Neural cell (in vitro differentiated cells): ENCODE results near the gene BTBD17. TPM values are rescaled to one million over a fixed set of nuclear protein-coding genes. Genes with fewer than 3 reads are reported as not detected.

ENCODE experiments used
- H2AFZ ChIP-seq: fragments of 200-600, 300-800 bp; sonication (generic), shearing (Covaris generic); 2 replicates; pipeline ENCODE4 v1.6.0; 2014; ENCODE audit warnings: low read depth, mild to moderate bottlenecking, antibody characterized with exemption, low read length, moderate library complexity
- H3F3A ChIP-seq: fragments of 200-600 bp; shearing (Covaris generic); 2 replicates; pipeline ENCODE4 v1.6.1; 2016; ENCODE audit warnings: mild to moderate bottlenecking, moderate library complexity, mixed read lengths, antibody characterized with exemption, low read length; ENCODE audit not compliant: insufficient read depth, poor library complexity, severe bottlenecking
- H3K27ac ChIP-seq: fragments of 200-600, 300-800 bp; sonication (generic), shearing (Covaris generic); 2 replicates; pipeline ENCODE4 v1.5.1; 2014; ENCODE audit warnings: mild to moderate bottlenecking, low read length, moderate library complexity
- H3K27me3 ChIP-seq: fragments of 300-800, 200-600 bp; sonication (generic), shearing (Covaris generic); 2 replicates; pipeline ENCODE4 v1.6.0; 2014; ENCODE audit warnings: mild to moderate bottlenecking, low read depth, low read length, moderate library complexity; ENCODE audit not compliant: insufficient read depth
- H3K36me3 ChIP-seq: fragments of 300-800, 200-600 bp; sonication (generic), shearing (Covaris generic); 2 replicates; pipeline ENCODE4 v1.5.1; 2014; ENCODE audit warnings: mild to moderate bottlenecking, antibody characterized with exemption, low read length, moderate library complexity; ENCODE audit not compliant: insufficient read depth
- H3K4me2 ChIP-seq: fragments of 300-800, 200-600 bp; sonication (generic), shearing (Covaris generic); 2 replicates; pipeline ENCODE4 v1.6.0; 2014; ENCODE audit warnings: mild to moderate bottlenecking, low read length
- H3K4me3 ChIP-seq: fragments of 300-800, 200-600 bp; sonication (generic), shearing (Covaris generic); 2 replicates; pipeline ENCODE4 v1.5.1; 2014; ENCODE audit warnings: mild to moderate bottlenecking, low read length, moderate library complexity
- H3K79me2 ChIP-seq: fragments of 200-600 bp; shearing (Covaris generic); replicated peaks from 2 replicates; pipeline ENCODE4 v1.6.0; 2014; ENCODE audit warnings: mild to moderate bottlenecking, low read length, moderate library complexity; ENCODE audit not compliant: insufficient read depth
- H3K9ac ChIP-seq: fragments of 300-800, 200-600 bp; sonication (generic), shearing (Covaris generic); 2 replicates; pipeline ENCODE4 v1.6.1; 2016; ENCODE audit warnings: mild to moderate bottlenecking, low read length, mixed read lengths
- H3K9me2 ChIP-seq: fragments of 200-600 bp; shearing (Covaris generic); 2 replicates; pipeline ENCODE4 v1.6.1; 2016; ENCODE audit warnings: mild to moderate bottlenecking, low read length, mixed read lengths; ENCODE audit not compliant: insufficient read depth
- H3K9me3 ChIP-seq: fragments of 200-600, 300-800 bp; sonication (generic), shearing (Covaris generic); 2 replicates; pipeline ENCODE4 v1.6.1; 2016; ENCODE audit warnings: mild to moderate bottlenecking, mixed run types, low read length, moderate library complexity, mixed read lengths
- H4K20me1 ChIP-seq: fragments of 200-600 bp; shearing (Covaris generic); 2 replicates; pipeline ENCODE4 v1.6.1; 2016; ENCODE audit warnings: mild to moderate bottlenecking, mixed run types; ENCODE audit not compliant: insufficient read depth
- EP300 ChIP-seq: fragments of 450-650 bp; conservative IDR thresholded peaks from 2 replicates; pipeline ENCODE4 v1.6.1; 2014; ENCODE audit warnings: antibody characterized with exemption, mild to moderate bottlenecking, moderate library complexity; ENCODE audit not compliant: poor library complexity, severe bottlenecking
- EZH2 ChIP-seq: fragments of 200-600, 300-800 bp; shearing (Covaris generic), sonication (generic); IDR thresholded peaks from 2 replicates; pipeline ENCODE4 v1.6.1; 2014; ENCODE audit warnings: antibody characterized with exemption, low read length, borderline replicate concordance, mild to moderate bottlenecking; ENCODE audit not compliant: insufficient read depth, poor library complexity, severe bottlenecking
- MXI1 ChIP-seq: fragments of 450-650 bp; conservative IDR thresholded peaks from 2 replicates; pipeline ENCODE4 v1.6.1; 2014; ENCODE audit warnings: antibody characterized with exemption, mild to moderate bottlenecking; ENCODE audit not compliant: poor library complexity, severe bottlenecking
- POLR2AphosphoS5 ChIP-seq: IDR thresholded peaks from 2 replicates; pipeline ENCODE4 v1.6.1; 2012
- RAD21 ChIP-seq: fragments of 450-650 bp; conservative IDR thresholded peaks from 2 replicates; pipeline ENCODE4 v1.6.1; 2014; ENCODE audit warnings: antibody characterized with exemption, mild to moderate bottlenecking, moderate library complexity
- SMC3 ChIP-seq: fragments of 450-650 bp; conservative IDR thresholded peaks from 2 replicates; pipeline ENCODE4 v1.6.1; 2014; ENCODE audit warnings: antibody characterized with exemption, mild to moderate bottlenecking, moderate library complexity; ENCODE audit not compliant: poor library complexity
- TAF1 ChIP-seq: IDR thresholded peaks from 2 replicates; pipeline ENCODE4 v1.6.1; 2012; ENCODE audit warnings: low read depth
- polyA plus RNA-seq: library from polyadenylated mRNA; depleted of rRNA; stranded (reverse); fragments of >200 nt; gene quantifications from 2 replicates; pipeline ENCODE4 v1.2.3, GENCODE V29; 2014
- TF ChIP-seq, protein P1 (sequence below): fragments of 450-650 bp; IDR thresholded peaks from 2 replicates; pipeline ENCODE4 v1.5.1; 2014; ENCODE audit warnings: antibody characterized with exemption, mild to moderate bottlenecking, moderate library complexity; ENCODE audit not compliant: poor library complexity, severe bottlenecking
- TF ChIP-seq, protein P2 (sequence below): IDR thresholded peaks from 2 replicates; pipeline ENCODE4 v1.6.1; 2012; ENCODE audit warnings: borderline replicate concordance

The BTBD17 gene
- polyA plus RNA-seq, 1 donor from 2014 or later: 5.3 TPM

DNA sequence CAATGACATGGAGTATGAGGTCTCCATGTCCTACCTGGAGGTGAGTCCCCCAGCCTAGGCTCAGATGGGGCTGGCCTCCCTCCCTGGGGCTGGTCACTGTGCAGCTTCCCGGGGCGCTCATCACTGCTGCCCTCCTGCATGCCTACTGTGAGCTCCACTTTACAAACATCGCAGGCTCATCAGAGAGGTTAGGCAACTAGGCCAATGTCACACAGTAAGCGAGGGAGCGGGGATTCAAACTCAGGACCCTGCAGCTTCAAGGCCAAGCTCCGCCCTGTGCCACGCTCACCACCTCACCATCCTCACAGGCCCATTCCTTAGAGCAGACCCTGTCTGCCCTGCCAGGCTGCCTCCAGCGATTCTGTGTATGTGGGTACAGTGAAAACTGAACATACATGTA lies 18.5 kb downstream of the BTBD17 start:
- no peaks in the 10 kb centered on the region for H3F3A ChIP-seq
- no peak overlapping the region for H3K27ac ChIP-seq
- H3K79me2 ChIP-seq: no peaks in the 10 kb centered on the region
- H3K4me2 ChIP-seq: no peak overlapping the region
- no peaks in the 10 kb centered on the region for H3K9me2 ChIP-seq
- no peaks in the 10 kb centered on the region for H4K20me1 ChIP-seq
- no peaks in the 10 kb centered on the region for H3K9me3 ChIP-seq
- TF ChIP-seq RAD21 (no peak), EP300 (no peak), MXI1 (no peak), TAF1 (no peak), POLR2AphosphoS5 (no peak), SMC3 (no peak), EZH2 (no peak)
- TF ChIP-seq, protein P1, sequence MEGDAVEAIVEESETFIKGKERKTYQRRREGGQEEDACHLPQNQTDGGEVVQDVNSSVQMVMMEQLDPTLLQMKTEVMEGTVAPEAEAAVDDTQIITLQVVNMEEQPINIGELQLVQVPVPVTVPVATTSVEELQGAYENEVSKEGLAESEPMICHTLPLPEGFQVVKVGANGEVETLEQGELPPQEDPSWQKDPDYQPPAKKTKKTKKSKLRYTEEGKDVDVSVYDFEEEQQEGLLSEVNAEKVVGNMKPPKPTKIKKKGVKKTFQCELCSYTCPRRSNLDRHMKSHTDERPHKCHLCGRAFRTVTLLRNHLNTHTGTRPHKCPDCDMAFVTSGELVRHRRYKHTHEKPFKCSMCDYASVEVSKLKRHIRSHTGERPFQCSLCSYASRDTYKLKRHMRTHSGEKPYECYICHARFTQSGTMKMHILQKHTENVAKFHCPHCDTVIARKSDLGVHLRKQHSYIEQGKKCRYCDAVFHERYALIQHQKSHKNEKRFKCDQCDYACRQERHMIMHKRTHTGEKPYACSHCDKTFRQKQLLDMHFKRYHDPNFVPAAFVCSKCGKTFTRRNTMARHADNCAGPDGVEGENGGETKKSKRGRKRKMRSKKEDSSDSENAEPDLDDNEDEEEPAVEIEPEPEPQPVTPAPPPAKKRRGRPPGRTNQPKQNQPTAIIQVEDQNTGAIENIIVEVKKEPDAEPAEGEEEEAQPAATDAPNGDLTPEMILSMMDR: no peak
- TF ChIP-seq, protein P2, sequence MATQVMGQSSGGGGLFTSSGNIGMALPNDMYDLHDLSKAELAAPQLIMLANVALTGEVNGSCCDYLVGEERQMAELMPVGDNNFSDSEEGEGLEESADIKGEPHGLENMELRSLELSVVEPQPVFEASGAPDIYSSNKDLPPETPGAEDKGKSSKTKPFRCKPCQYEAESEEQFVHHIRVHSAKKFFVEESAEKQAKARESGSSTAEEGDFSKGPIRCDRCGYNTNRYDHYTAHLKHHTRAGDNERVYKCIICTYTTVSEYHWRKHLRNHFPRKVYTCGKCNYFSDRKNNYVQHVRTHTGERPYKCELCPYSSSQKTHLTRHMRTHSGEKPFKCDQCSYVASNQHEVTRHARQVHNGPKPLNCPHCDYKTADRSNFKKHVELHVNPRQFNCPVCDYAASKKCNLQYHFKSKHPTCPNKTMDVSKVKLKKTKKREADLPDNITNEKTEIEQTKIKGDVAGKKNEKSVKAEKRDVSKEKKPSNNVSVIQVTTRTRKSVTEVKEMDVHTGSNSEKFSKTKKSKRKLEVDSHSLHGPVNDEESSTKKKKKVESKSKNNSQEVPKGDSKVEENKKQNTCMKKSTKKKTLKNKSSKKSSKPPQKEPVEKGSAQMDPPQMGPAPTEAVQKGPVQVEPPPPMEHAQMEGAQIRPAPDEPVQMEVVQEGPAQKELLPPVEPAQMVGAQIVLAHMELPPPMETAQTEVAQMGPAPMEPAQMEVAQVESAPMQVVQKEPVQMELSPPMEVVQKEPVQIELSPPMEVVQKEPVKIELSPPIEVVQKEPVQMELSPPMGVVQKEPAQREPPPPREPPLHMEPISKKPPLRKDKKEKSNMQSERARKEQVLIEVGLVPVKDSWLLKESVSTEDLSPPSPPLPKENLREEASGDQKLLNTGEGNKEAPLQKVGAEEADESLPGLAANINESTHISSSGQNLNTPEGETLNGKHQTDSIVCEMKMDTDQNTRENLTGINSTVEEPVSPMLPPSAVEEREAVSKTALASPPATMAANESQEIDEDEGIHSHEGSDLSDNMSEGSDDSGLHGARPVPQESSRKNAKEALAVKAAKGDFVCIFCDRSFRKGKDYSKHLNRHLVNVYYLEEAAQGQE: no peak
- no peak overlapping the region for H3K9ac ChIP-seq
- no peaks in the 10 kb centered on the region for H3K36me3 ChIP-seq
- no peak overlapping the region for H2AFZ ChIP-seq
- H3K27me3 ChIP-seq: no peaks in the 10 kb centered on the region
- H3K4me3 ChIP-seq: no peak overlapping the region

DNA sequence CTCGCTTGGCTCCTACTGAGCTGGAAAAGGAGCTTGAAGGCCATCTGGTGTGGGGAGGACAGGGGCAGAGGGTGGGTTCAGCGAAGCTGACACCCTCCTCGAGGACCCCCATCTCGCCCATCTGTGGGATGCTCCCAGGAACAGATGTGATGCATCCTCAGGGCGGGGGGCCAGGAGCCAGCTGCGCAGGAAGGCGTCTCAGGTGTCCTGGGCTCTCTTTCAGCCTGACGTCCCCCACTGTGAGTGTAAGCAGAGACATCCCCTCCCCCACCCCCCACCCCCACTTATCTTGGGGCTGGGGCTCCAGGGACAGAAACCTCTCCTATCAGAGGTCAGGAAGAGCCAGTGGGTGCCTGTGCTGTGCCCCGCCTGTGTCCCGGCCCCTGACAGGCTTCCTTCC lies 19.4 kb downstream of the BTBD17 start:
- H3K27me3 ChIP-seq: no peaks in the 10 kb centered on the region
- H4K20me1 ChIP-seq: no peaks in the 10 kb centered on the region
- no peak for TF ChIP-seq SMC3
- no peak for TF ChIP-seq POLR2AphosphoS5
- TF ChIP-seq, protein P2: no peak
- TF ChIP-seq EZH2: no peak
- TF ChIP-seq MXI1: no peak
- TF ChIP-seq, protein P1: no peak
- TF ChIP-seq TAF1: no peak
- TF ChIP-seq EP300: no peak
- TF ChIP-seq RAD21: no peak
- no peak overlapping the region for H3K9ac ChIP-seq
- no peaks in the 10 kb centered on the region for H3F3A ChIP-seq
- H3K4me2 ChIP-seq: no peak overlapping the region
- no peaks in the 10 kb centered on the region for H3K79me2 ChIP-seq
- H3K36me3 ChIP-seq: no peaks in the 10 kb centered on the region
- H3K9me2 ChIP-seq: no peaks in the 10 kb centered on the region
- H3K27ac ChIP-seq: no peak overlapping the region
- H3K4me3 ChIP-seq: no peak overlapping the region
- H3K9me3 ChIP-seq: no peaks in the 10 kb centered on the region
- no peak overlapping the region for H2AFZ ChIP-seq
